ENCODE results near the gene NLGN1.

- TF ChIP-seq POLR2A (IDR thresholded peaks at IDR 0.05) (no peak), CTCF (IDR thresholded peaks at IDR 0.05) (no peak)
These were observed 704.7 kb downstream of the NLGN1 start for GRCh38 chr3:174102274-174102673.

All from lower leg skin (tissue), 3 donors.